Fibroblast of gingiva (primary cell): ENCODE measurements around the gene ANXA6.

Source experiments
- DNase-seq: peaks from one replicate; pipeline ENCODE4 v3.0.0-alpha.2; 2011; ENCODE audit warnings: low read depth

The ANXA6 gene

DNA sequence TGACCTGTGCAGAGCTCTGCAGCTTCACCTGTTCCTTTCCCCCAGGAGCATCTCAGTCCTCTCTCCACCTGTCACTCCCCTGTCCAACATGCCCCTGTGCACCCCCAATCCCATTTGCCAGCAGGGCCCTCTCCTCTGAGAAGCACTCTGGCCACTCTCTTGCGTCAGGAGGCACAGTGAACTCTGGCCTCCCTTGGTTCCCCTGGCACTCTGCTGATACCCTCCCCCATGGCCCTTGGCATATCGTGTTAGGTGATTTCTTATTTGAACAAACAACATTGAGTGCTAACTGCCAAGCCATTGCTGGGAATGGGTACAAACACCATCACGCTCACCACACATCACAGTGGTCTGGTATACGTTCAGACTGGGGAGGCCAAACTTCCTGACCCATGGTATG, 55.8 kb downstream of the ANXA6 start:
- no peak for DNase-seq

DNA sequence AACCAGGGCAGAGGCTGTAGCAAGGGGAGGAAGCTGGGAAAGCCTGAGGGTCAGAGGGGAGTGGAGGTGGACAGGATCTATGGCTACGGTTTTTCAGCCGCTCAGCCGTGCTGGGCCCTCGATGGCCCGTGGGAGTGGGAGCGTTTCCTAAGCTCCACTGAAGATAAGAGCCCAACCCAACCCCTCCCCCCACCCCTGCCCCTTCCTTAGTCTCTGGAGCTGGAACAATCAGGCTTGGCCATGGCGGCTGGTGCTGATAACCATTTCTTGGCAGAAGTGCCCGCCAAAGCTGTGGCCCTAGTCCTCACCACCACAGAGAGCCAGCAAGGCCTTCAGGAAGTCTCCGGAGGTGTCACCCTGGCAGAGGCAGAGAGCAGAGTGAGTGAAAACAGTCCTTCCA, 56.4 kb downstream of the ANXA6 start:
- DNase-seq, result no peak

DNA sequence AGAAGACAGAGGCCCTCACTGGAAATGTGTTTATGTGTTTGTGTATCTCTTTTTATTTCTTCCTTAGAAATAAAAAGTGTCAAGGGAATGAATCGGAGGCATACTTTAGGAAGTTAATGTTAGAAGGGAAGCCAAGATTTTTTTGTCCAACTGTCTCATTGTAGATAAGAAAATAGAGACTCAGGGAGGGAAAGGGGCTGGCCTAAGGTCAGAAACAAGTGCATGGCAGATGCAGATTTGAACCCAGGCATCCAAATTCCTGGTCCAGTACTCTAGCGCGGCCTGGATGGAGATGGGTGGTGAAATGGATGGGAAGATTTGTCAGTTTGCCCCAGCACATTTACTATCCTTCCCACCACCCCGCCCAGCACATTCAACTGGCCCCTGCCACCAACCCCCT, 56.9 kb downstream of the ANXA6 start:
- DNase-seq, result no peak

DNA sequence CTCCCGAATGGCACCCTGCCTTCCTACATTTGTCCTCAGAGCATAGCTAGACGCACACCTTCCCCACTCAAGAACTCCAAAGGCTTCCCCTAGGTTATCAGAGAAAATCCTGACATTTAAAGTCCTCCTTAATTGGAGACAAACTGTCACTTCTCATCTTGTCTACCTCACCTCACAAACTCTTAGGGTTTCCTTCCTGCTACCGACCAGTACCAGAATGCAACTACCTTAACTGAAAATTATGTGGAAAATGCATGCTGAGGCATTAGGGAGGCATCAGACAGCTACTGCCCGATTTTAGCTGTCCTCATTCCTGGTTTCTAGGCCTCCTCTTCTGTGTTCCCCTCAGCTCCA, 58.8 kb downstream of the ANXA6 start:
- DNase-seq, result no peak

DNA sequence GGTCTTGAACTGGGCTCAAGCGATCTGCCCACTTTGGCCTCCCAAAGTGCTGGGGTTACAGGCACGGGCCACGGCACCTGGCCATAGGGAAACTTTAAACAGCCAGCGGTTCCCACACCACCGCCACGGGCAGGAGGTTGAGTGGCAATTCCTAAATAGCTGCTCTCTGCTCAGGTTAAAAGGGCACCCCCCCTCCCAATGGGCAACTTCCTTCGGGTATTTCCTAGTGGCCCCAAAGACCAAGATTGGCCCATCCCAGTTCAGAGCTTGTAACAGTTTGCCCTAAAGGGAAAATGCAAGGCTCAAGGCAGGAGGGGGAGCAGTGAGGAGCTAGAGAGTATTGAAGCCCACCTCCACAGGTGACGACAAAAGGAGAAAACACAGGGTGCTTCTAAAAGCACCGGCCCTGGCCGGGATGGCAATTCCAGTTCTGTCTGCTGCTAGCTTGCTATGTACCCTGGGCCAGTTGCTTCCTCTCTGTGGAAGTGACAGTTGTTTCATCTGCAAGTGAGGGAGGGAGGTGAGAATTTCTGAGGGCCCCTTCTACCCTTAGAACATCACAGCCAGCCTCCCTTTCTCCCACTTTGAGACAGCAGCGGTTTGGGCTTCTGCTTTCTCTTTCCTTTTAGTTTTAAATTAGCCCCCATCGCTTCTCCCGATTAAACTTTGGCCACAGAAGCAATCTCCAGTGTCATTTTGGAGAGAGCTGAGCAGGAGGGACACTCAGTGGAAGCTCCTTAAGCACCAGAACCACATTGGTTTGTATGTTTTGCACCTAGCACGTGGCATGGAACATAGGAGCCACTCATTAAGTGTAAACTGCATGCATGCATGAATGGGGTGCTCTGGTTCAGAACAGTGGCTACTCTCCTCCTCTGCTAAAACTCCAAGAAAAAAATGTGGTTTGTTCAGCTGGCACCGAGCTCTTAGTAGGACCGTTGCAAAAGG, 59.5 kb downstream of the ANXA6 start:
- DNase-seq, result no peak

DNA sequence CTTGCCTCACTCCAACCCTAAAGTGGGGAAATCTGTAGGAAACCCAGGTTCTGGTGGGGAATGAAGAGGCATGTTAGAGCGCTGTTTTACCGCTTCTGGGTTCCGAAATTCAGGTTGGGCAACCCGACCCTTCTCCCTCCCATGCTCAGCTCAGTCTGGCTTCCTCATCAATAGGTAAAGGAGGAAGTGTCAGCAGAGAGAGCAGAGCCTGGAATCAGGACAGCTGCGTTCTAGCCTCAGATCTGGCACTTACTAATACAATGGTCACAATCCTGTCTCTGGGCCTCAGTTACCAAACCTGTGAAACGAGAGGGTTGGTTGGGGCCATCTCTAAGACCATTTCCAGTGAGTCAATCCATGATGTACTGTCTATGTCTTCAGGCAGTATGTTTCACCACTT, 60.5 kb downstream of the ANXA6 start:
- no peak for DNase-seq

DNA sequence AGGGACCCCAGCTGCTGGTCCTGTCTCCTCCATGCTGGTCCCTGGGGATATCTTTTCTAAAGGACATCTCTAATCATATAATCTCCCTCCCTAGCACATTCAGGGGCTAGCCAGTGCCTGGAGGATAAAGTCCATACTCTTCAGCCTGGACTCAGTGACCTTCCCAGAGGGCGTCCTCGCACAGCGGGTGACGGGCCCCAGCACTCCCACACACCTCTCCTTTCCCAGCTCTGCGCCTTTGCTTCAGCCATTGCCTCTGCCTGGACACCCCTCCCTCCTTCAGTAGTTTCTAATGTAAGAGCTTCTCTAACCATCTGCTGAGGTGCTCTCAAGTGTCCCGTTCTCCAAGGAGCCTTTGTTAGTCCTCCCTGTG, 61.6 kb downstream of the ANXA6 start:
- no peak for DNase-seq

DNA sequence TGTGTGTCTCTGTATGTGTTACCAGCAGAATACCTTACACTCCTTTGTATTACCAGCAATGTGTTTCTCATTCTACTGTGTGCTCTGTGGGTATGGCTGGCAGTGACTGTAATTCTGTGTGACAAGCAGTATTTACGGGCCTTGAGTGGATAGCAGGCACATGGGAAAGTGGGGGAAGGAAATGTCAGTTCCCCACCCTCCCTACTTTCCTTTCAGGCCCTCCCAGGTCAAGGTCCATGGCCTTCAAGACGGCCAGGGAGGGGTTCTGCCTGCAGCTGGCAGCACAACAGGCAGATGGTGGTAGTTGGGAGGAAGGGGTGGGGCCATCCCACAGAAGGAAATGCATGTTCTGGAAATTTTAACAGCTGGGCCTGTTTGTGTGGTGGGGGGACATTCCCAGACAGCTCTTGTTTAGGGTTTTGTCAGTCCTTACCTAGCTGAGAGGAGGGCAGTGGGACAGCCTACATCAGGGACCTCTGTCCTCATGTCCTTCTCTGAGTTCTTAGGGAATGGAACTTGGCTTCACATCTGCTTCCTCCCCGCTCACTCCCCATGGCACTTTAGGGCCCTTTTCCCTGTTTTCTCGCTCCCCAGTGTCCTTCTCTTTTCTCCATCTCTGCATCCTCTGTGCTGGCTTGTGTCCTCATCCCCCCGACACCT, 62.1 kb downstream of the ANXA6 start:
- peak; percentile 84 for DNase-seq

DNA sequence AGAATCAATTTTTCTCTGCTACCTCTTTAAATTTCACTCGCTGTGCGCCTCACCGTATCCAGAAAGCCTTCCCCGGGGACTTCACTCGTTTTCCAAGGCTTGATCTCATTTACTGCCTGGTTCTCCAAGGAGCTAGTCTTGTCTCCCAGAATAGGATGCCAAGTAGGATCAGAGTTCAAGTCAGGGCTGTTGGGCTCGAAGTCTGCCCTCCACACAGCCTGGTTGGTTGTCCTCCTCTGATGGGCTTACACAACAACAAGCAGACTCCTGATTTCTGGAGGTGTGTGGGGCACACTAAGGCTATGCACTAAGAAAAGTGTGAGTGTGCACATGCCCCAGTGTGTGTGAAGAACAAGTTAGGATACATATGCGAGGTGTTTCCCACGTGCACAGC, 62.7 kb downstream of the ANXA6 start:
- DNase-seq, result peak; percentile 81

DNA sequence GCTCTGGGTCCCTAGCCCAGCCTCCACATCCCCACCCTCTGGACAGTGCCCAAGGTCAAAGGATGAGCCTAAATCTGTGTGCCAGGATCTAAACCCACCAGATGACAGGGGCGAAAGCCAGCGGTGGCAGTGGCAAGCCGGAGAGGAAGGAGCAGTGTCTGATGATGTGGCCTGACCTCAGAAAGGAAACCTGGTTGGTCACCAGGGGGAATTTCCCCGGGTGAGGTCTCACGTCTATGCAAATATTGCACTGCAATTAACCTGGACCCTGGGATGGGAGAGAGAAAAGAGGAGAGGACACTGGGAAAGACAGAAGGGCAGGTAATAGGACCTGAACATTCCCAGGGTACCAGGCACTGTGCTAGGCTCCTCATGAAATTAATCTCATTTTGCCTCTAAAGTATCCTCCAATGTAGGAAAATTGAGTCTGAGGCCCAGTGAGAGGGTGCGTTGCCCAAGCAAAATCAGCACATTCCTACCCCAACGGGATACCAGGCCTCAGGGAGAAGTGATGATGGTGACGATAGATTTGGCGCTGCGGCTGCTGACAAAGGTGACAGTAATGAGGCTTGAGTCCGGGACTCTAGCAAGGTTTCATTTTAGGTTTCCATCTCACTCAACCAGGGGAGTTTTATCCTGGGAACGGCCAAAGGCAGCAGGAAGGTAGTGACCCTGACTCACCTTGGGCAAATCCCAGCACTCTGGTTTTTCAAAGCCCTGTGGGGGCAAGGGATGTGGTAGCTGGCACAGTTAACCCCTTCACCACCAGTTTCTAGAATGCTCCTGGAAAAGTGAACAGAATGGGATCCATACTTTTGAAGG, 63.3 kb downstream of the ANXA6 start:
- no peak for DNase-seq

DNA sequence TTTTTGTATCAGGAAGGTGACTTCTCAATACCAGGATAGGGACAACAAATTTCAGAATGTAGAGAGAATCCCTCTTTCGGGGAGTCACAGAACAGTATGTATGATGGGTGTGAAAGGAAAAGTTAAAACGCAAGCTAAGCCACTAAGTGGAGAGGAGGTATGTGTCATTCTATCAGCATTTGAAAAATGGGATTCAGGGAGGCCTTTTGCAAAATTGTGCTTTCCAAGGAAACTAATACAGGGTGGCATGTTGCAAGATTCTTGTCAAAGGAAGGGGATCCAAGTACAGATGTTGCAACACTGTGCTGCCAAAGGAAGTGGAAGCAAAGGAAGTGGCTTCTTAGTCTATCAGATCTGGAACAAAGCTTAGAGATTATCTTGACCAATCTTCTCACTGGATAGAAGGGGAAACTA, 64.1 kb downstream of the ANXA6 start:
- peak; percentile 98 for DNase-seq

DNA sequence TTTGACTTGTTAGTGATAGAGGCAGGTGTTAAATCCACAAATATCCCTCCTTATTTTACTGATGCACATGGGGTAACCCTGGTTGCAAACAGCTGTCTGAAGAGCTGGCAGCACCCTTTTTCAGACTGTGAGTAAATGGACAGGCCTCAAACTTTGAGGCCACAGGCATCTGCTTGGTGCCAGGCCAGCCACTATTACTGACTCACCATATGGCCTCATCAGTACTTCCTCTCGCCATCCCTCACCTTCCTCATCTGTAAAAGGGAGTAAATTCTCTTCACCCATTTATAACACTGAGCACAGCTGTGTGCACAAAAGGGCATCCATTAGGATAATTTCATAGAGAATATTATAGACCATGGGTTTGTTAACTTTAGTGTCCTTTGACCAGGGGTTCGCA, 64.8 kb downstream of the ANXA6 start:
- DNase-seq, result peak; percentile 84

DNA sequence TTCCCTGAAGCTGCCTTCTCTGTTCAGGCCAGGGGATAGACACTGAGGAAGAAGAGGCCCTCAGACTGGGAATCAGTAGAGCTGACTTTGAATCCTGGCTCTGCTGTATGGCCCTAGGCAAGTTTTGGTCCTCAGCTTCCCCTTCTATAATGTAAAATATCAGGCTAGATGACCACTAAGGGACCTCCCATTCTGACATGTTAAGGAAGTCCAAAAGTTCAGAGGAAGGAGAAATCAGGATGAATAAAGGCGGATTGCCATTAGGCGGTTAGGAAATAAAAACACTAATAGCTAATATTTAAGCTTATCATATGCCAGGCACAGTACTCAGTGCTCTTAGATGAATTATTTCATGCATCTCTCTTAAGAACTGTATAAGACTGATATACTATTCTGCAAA, 67.9 kb downstream of the ANXA6 start:
- DNase-seq, result no peak

DNA sequence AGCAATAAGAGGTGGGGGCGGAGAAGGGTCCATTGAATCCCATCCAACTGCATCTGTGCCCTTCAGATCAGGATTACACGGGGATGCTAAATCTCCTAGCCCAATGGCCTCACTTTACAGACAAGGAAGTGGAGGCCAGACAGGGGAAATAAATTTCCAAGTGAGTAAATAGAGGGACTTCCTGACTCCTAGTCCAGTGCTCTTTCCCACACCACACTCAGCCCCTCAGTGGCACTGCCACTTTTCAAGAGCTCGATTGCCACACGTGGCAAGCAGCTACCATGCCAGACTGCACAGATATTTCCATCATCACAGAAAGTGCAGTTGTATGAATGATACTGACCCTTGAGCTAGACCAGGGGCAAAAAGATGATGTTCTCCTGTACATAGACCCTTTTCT, 68.6 kb downstream of the ANXA6 start:
- no peak for DNase-seq

DNA sequence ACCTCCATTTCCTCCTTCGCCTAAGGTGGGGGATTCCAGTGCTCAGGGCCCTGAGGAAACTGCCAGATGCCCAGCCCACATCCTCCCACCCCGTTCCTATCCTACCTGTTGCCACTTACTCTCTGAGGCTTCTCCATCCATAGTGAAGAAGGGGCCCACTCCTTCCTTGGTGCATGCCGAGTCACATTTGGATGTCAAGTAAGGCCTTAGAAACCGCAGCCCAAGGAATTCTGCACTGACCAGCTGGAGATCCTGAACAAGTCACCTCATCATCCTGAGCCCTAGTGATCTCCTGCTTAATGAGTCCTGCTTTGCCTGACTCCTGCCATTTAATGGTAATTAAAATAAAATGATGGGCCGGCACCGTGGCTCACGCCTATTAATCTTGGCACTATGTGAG, 70.1 kb downstream of the ANXA6 start:
- DNase-seq, result no peak

DNA sequence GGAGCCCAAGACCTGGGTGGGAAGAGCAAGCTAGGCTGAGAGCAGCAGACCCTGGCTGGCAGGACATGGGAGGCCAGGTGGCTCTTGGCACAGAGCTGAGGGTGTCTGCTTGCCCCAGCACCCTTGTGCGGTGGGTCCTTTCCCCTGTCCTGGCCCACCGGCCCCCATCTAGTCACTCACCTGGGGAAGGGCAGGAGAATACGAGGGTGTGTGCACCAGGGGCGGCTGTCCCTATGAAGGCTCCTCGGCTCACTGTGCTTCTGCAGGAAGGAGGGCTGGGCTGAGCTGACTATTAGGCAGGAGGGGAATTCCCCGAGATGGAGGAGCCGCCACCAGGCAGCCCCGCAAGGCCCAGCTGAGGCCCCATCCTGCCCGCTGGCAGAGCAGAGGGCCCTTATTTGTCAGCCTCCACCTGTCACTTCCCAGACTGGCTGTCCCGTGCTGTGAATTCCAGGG, 70.6 kb downstream of the ANXA6 start:
- no peak for DNase-seq

DNA sequence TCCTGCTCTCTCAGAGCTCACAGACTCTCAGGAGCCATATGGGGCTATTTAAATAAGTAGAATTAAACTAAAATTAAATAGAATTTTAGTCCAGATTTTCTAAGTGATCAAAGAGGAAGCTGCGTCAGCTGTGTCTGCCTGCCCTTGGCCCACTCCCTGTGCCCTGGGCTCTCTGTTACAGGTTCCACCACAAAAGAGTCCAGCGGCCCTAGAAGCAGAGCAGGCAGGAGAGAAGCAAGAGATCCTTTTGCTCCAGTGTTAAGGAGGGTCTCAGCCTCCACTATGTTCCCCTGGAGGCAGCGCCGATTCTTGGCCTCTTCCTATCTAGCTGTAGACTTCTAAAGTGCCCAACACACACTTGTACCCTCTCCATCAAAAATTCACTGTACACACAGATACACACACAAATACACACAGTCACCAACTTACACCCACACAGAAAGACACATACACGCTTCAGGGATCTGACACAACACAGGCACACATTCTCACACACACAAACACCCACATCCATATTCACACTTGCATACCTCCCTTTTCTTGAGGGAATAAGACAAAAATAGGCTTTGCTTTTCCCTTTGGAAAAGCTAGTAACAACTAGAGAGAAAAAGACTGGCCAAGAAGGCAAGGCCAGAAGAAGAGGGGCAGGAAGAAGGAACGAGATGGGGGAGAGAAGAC, 71.2 kb downstream of the ANXA6 start:
- no peak for DNase-seq

DNA sequence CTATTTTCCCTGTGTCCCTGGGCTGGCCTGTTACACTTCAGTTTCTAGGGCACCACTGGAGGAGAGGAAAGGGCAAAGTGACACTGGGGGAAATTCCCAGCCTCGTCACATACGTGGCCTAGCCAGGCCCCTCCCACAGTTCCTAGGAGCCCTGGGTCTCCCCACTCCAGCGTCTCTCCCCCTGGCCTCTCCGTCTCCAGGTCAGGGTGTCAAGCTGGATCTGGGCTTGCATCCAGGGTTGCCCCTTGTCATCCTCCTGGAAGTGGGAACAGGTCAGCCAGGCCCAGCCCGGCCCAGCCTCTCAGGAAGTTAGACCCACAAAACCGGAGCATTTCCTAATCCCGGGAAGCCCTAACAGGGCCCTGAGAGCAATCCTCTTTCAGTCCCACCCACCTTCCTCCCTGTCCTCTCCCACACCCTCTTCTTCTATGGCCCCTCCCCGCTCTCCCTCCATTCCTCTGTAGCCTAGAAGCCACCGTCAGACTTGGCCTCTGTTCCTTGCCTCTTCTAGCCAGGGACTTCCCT, 72.0 kb downstream of the ANXA6 start:
- peak; percentile 42 for DNase-seq

DNA sequence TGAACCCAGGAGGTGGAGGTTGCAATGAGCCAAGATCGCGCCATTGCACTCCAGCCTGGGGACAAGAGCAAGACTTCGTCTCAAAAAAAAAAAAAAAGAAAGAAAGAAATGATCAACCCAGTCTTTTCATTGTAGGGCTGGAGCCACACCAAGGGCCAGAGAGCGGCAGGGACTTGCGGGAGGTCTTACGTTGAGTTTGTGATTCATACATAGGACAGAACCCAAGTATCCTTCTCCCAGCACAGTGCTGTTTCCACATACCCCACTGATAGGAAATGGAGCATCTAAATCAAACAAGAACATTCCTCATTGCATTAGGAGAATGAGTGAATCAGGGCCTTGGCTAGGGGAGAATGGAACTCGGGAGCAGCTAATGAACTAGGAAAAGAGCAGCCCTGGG, 73.2 kb downstream of the ANXA6 start:
- peak; percentile 60 for DNase-seq

DNA sequence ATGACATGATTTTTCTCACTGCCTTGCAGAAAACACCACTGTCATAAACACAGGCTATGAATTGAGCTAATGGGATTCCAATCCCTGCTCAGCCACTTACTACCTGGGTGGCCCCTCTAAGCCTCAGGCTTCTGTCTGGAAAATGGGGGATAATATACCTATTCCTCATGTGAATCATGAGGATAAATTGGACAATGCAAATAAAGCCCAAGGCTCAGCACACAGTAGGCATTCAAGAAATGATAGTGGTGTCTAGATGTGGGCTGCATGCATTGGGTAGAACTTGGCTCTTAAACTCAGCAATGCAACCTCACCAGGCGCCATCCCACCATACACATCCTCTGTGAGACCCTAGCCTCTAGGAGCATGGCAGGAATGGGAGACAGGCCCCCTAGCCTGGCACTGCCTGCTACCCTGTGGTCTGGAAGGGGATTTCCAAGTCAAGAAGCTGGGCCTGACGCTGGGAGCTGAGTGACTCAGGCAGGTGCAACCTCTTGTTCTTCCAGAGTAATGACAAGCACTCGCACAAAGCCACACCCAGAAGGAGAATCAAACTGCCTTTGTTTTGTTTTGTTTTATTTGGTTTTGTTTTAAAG, 74.4 kb downstream of the ANXA6 start:
- DNase-seq, result no peak

DNA sequence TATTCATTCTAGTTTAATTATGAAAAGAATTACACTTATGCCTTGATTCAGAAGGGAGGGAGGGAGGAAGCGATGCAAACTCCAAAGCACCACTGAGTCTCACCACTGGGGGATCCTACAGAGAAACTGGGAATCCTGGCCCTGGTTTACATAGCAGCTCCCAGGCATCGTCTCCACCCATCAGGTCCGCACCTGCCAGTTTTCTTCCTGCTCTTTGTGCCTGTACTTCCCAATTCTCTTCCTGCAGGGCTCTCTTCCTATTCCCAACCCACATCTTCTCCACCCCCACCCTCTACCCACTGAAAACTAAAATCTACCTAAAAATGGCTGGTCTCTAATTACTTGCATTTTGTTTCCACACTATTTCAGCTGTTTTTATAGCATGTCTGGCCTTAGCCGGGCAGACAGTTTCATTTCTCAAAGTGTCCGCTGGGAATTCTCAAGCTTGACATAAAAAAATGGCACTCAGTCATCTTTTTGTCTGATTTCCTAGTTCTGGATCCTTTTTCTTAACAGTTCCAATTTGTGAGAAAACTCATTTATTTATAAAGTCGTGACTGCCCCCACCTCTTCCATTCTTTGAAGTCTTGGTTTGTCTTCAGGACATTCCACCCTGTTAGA, 75.2 kb downstream of the ANXA6 start:
- DNase-seq, result no peak
